GM21515 (cell line): ENCODE measurements around the gene MAML3.

Experiments used
- ATAC-seq: cut with Tn5 transposase; IDR thresholded peaks from one replicate; pipeline ENCODE4 v1.9.1; 2021; ENCODE audit not compliant: unreplicated experiment

The MAML3 gene

DNA sequence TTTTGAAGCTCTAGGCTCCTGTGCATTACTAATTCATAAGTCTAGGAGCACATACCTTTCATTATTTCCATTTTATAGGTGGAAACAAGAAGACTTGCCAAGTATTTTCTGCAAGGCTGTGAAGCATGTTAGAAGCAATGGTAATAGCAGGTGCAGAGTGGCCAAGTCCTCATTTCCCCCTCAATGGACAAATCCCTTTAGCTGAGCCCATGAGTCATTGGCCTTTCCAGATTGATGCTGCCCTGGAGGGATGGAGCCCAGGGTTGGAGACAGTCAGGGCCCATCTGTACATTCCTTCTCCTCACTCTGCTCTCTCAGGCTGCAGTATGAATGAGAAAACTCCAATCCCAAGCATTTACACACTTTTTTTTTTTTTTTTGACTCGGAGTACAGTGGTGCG is 481.8 kb downstream of the MAML3 start:
- ATAC-seq = no peak

DNA sequence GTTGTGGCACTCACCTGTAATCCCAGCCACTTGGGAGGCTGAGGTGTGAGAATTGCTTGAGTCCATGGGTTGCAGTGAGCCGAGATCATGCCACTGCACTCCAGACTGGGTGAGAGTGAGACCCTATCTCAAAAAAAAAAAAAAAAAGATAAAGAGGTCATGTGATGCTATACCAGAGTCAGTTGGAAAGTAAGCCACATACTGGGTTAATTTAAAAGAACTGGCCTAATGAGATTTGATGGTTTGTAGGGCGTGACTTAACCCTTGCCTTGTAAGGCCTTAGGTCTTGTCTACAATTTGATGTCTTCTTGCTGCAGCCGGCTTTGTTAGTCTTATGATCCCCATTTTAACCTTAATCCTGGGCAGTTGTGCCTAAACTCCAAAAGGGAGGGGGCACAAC is 483.2 kb downstream of the MAML3 start:
- ATAC-seq = no peak

DNA sequence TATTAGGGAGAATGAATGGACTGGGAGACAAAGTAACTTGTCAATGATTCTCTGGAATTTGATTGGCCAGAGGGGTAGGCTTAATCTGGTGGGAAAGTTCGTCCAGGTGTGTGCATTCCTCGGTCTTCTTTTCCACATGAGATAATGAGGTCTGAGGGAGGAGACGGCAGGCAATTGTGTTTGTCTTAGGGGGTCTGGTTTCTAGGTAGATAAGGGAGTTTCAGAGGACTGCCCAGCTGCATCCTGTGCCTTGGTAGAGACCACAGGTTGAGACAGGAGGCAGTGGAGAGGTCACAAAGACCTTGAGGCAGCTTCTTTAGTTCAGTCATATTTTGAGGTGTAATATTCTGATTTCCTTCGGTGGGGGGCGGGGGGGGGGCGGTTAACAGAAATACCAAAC is 484.1 kb downstream of the MAML3 start:
- no peak for ATAC-seq

DNA sequence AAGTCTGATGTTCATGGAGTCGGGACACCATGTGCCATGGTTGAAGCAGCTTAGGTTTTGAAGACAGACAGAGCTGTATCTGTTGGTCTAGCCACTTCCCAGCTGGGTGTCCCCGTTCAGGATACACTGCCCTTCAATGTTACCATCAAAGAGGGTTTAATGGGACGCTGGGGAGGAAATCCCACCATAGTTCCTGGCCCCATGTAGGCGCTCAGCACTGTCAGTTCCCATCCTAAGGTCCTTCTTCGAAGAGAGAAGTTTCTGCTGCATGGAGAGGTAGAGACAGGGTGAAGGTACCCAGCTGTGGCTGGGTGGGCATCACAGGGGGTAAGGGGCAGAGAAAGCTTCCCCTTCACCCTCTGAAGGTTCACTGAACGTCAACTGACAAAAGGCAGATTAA is 484.6 kb downstream of the MAML3 start:
- no peak for ATAC-seq

DNA sequence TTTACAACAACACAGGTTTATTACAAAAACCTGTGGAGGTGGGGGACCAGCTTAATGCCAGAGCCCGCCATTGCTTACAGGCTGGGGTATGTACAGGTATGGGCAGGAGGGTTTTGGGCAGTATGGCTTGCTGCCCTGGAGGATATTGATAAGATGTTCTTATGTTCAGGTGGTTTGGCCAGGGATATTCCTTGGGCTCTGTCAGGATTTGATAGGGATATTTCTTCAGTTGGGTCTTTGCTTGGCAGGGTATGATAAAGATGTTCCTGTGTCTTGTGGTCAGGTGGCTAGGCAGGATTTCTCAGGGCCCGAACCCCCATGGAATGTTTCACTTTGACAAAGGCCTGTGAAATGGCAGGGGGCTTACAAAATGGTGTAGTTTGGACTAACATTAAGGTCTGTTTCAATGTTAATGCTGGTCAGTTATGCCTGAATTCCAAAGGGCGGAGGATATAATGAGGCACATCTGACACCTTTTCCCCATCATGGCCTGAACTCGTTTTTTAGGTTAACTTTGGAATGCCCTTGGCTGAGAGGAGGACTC is 485.3 kb downstream of the MAML3 start:
- no peak for ATAC-seq

DNA sequence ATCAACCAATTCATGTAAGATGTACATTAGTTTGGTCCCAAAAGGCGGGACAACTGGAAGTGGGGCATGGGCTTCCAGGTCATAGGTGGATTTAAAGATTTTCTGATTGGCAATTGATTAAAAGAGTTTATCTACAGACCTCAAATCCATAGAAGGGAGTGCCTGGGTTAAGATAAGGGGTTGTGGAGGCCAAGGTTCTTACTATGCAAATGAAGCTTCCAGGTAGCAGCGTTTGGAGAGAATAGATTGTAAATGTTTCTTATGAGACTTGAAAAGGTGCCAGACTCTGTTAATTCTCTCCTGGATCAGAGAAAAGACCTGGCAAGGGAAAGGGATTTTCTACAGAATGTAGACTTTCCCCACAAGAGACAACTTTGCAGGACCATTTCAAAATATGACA is 485.9 kb downstream of the MAML3 start:
- ATAC-seq = no peak
